Measurements from ENCODE around the gene ACER2. TPM values are rescaled to one million over a fixed set of nuclear protein-coding genes. Genes with fewer than 3 reads are reported as not detected.
"Not testable (repeated sequence)": the region's sequence is repeated elsewhere in the genome, so short reads cannot be mapped to it uniquely, and the experiment has no call there.

The ACER2 gene
- total RNA-seq, 2 experiments from 2014 or later = 1.7 to 2.6 TPM

DNA sequence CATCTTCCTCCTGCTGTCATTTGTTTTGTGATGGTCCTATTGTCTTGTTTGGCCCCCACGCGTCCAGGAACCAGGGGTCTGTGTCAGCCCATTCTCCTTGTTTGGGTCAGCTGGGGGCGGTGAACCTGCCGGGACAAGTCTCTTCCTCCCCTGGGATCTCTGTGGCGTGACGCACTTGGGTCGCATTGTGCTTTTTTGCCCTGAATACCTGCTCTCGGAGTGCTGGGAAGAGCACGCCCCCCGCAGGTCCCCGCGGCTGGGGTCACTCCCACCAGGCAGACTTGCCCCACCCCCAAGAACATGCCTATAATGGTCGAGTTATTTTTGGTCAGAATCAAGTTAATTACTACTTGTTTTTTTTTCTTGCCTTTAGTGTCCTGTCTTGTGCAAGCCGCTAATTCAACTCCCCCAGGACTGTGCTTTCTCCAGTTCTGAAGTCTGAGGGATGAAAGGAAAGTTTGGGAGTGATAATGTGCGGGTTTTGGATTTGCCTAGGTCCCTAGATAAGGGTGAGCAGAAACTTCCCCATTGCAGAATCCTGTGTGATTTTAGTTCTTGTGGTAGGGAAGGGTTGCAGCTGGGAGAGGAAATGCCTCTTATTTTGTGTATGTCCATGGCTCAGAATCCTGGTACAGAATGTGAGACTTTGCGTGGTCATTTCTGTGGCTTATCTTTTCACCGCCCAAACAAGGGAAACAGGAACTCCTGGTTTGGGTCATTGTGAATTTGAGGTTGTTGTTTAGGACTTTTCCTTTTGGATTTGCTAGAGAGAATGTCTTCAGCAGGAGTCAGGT is 789 bp downstream of the ACER2 start:
- H3K27me3 Mint-ChIP-seq (ENCODE audit: low read depth) = peaks cover 8% of the 10 kb centered on the region
- CTCF ChIA-PET = interaction anchor here (1.0 to 1.6 kb wide), 2 partner anchors 48 to 55 kb away, joined by 3 to 6 read pairs; no protein-coding TSS in a partner anchor
- peaks cover 21% of the 10 kb centered on the region for H3K4me1 Mint-ChIP-seq (ENCODE audit: low read depth)
- H3K9me3 Mint-ChIP-seq (ENCODE audit: insufficient read depth) = no peaks in the 10 kb centered on the region
- no peak for DNase-seq
- peak overlapping the region; percentile 81 for H3K27ac Mint-ChIP-seq
- H3K4me3 Mint-ChIP-seq = peak overlapping the region; percentile 93
- peaks cover 2% of the 10 kb centered on the region for H3K36me3 Mint-ChIP-seq (ENCODE audit: low read depth)
- POLR2A ChIA-PET = interaction anchor here (1.4 kb wide), 1 partner anchor 30 kb away, joined by 13 read pairs; the partner anchor contains the start of gene RPS6
- no peak for ATAC-seq

DNA sequence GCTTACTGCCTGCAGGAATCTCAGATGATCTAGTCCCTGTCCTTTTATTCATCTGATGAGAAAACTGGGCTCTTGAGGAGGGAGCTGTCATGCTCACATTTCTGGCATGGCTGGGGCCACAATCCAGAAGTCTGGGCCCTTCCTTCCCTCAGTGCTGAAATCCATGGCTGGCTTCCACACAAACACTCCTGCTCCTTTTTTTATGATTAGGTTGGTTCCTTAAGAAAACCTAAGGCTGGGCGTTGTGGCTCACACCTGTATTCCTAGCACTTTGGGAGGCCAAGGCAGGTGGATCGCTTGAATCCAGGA is 1.3 kb downstream of the ACER2 start:
- H3K36me3 Mint-ChIP-seq (ENCODE audit: low read depth) = peaks cover 2% of the 10 kb centered on the region
- DNase-seq (no peak), ATAC-seq (no peak)
- H3K4me1 Mint-ChIP-seq (ENCODE audit: low read depth) = peaks cover 21% of the 10 kb centered on the region
- H3K27me3 Mint-ChIP-seq (ENCODE audit: low read depth) = peaks cover 8% of the 10 kb centered on the region
- no peak overlapping the region for H3K27ac Mint-ChIP-seq
- H3K4me3 Mint-ChIP-seq = peak overlapping the region; percentile 93
- ChIA-PET CTCF (interaction anchor here (1.2 to 1.6 kb wide), 2 partner anchors 47 to 55 kb away, joined by 4 to 6 read pairs; no protein-coding TSS in a partner anchor), POLR2A (interaction anchor here (1.0 kb wide), 1 partner anchor 30 kb away, joined by 5 read pairs; the partner anchor contains the start of gene RPS6)
- no peaks in the 10 kb centered on the region for H3K9me3 Mint-ChIP-seq (ENCODE audit: insufficient read depth)

DNA sequence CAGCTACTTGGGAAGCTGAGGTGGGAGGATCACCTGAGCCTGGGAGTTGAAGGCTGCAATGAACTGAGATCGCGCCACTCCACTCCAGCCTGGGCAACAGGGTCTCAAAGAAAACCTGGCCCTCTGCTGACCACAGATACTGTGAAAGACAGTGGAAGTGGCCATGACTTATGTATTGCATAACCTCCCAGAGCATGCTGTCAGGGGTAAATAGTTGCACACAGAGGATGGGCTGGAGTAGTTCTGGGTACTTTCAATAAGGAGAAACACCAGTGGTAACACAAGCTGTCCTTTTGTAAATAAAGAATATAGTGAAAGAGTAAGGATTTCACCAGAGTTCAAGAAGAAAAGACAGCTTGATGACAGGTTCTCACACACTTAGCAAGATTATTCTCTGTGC is 1.8 kb downstream of the ACER2 start:
- H3K27ac Mint-ChIP-seq = no peak overlapping the region
- peaks cover 2% of the 10 kb centered on the region for H3K36me3 Mint-ChIP-seq (ENCODE audit: low read depth)
- CTCF ChIA-PET = interaction anchor here (0.6 to 1.6 kb wide), 4 partner anchors 47 to 255 kb away, joined by 3 to 6 read pairs (median 4); no protein-coding TSS in a partner anchor
- no peak overlapping the region for H3K4me3 Mint-ChIP-seq
- no peaks in the 10 kb centered on the region for H3K9me3 Mint-ChIP-seq (ENCODE audit: insufficient read depth)
- no peak for DNase-seq
- POLR2A ChIA-PET = interaction anchor here (1.0 kb wide), 1 partner anchor 31 kb away, joined by 5 read pairs; the partner anchor contains the start of gene RPS6
- H3K27me3 Mint-ChIP-seq (ENCODE audit: low read depth) = peaks cover 8% of the 10 kb centered on the region
- ATAC-seq = no peak
- H3K4me1 Mint-ChIP-seq (ENCODE audit: low read depth) = peaks cover 21% of the 10 kb centered on the region

DNA sequence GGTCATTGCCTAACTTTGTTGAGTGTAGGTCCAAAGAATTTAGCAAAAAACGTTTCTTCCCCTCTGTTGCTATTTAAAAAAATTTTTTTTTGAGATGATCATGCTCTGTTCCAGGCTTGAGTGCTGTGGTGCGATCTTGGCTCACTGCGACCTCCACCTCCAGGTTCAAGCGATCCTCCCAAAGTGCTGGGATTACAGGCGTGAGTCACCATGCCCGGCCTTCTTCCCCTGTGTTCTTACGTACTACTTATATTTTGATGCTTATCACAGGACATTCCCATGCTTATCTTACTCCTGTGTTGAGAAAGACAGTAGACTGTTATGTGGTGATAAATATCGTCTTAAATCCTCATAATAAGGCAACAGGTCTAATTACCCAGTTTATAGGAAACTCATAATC is 2.5 kb downstream of the ACER2 start:
- CTCF ChIA-PET = interaction anchor here (0.6 to 1.6 kb wide), 4 partner anchors 46 to 256 kb away, joined by 3 to 6 read pairs (median 4); no protein-coding TSS in a partner anchor
- no peak for DNase-seq
- no peak for ATAC-seq
- H3K36me3 Mint-ChIP-seq (ENCODE audit: low read depth) = peaks cover 2% of the 10 kb centered on the region
- H3K4me1 Mint-ChIP-seq (ENCODE audit: low read depth) = peaks cover 21% of the 10 kb centered on the region
- no peak overlapping the region for H3K4me3 Mint-ChIP-seq
- H3K27me3 Mint-ChIP-seq (ENCODE audit: low read depth) = peaks cover 8% of the 10 kb centered on the region
- POLR2A ChIA-PET = interaction anchor here (1.0 kb wide), 1 partner anchor 32 kb away, joined by 5 read pairs; the partner anchor contains the start of gene RPS6
- no peak overlapping the region for H3K27ac Mint-ChIP-seq
- no peaks in the 10 kb centered on the region for H3K9me3 Mint-ChIP-seq (ENCODE audit: insufficient read depth)

DNA sequence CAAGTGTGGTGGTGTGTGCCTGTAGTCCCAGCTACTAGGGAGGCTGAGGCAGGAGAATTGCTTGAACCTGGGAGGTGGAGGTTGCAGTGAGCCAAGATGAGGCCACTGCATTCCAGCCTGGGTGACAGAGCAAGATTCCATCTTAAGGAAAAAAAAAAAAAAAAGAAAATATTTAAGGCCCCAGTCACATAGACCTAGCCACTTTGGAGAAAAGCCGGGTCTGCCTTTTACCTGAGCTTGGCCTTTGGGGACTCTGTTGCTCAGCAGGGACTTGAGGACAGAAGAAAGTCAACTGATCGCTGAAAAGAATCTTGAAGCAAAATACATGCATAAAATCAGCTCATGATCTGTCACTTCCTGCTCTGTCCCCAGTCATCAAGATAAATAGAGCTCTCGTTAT is 4.6 kb downstream of the ACER2 start:
- H3K36me3 Mint-ChIP-seq (ENCODE audit: low read depth); H3K9me3 Mint-ChIP-seq (ENCODE audit: insufficient read depth); DNase-seq; ATAC-seq; POLR2A ChIA-PET; H3K4me3 Mint-ChIP-seq; H3K27ac Mint-ChIP-seq; H3K27me3 Mint-ChIP-seq (ENCODE audit: low read depth): not testable (repeated sequence)
- CTCF ChIA-PET = interaction anchor here (0.6 kb wide), 1 partner anchor 51 kb away, joined by 4 read pairs; no protein-coding TSS in a partner anchor
- peaks cover 15% of the 10 kb centered on the region for H3K4me1 Mint-ChIP-seq (ENCODE audit: low read depth)

DNA sequence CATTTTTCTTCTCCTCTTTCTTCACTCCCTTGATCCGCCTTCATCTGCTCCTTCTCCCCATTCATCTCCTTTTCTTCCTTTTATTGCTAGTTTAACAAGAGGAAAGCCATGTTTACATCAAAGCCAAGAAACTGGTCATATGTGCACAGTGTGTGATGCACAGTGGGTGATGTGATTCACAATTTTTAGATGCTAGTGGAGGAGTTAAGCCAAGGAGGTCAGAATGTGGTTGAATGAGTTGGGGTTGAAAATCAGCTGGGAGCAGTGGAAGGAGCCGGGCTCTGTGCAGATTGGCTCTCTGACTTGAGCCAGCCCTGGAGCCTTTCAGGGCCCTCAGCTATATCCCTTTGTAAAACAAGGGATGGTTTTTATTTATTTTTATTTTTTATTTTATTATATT is 7.3 kb downstream of the ACER2 start:
- Mint-ChIP-seq H3K27ac (no peak overlapping the region), H3K36me3 (ENCODE audit: low read depth) (peaks cover 4% of the 10 kb centered on the region), H3K4me3 (no peak overlapping the region), H3K4me1 (ENCODE audit: low read depth) (no peaks in the 10 kb centered on the region), H3K9me3 (ENCODE audit: insufficient read depth) (no peaks in the 10 kb centered on the region), H3K27me3 (ENCODE audit: low read depth) (peaks cover 2% of the 10 kb centered on the region)
- CTCF ChIA-PET = no interaction called here
- POLR2A ChIA-PET = no interaction called here
- no peak for ATAC-seq
- DNase-seq = no peak

DNA sequence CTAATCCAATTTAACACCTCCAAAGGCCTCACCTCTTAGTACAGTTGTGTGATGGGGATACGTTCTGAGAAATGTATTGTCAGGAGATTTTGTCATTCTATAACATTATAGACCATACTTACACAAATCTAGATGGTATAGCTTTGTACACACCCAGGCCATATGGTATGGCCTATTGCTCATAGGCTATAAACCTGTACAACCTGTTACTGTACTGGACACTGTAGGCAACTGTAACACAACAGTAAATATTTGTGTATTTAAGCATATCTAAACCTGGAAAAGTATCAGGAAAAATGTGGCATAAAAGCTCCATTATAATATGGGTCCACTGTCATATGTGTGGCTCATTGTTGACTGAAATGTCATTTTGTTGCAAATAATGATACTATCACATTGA is 12.1 kb downstream of the ACER2 start:
- no peak overlapping the region for H3K27ac Mint-ChIP-seq
- DNase-seq = no peak
- H3K4me1 Mint-ChIP-seq (ENCODE audit: low read depth) = no peaks in the 10 kb centered on the region
- H3K9me3 Mint-ChIP-seq (ENCODE audit: insufficient read depth) = no peaks in the 10 kb centered on the region
- POLR2A ChIA-PET = interaction anchor here (0.5 kb wide), 1 partner anchor 44 kb away, joined by 3 read pairs; no protein-coding TSS in a partner anchor
- peaks cover 6% of the 10 kb centered on the region for H3K36me3 Mint-ChIP-seq (ENCODE audit: low read depth)
- ATAC-seq = no peak
- H3K27me3 Mint-ChIP-seq (ENCODE audit: low read depth) = no peaks in the 10 kb centered on the region
- H3K4me3 Mint-ChIP-seq = no peak overlapping the region
- CTCF ChIA-PET = interaction anchor here (0.8 to 0.9 kb wide), 2 partner anchors 10 to 41 kb away, joined by 3 to 4 read pairs; partner anchors contain the start of gene RPS6

DNA sequence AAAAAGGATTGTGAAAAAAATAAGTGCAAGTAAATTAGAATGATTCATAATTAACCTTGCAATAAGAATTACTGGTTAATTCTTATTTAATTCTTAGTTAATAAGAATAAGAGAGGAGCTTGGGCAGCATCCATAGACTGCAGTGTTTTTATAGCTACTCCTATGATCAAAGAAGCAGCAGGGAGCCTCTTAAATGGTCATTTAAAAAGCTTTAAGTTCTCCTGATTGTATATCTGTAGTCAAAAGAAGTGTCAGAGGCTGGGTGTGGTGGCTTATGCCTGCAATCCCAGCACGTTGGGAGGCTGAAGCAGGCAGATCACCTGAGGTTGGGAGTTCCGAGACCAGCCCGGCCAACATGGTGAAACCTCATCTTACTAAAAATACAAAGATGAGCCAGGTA is 14.4 kb downstream of the ACER2 start:
- Mint-ChIP-seq H3K27ac (no peak overlapping the region), H3K4me1 (ENCODE audit: low read depth) (no peaks in the 10 kb centered on the region), H3K9me3 (ENCODE audit: insufficient read depth) (no peaks in the 10 kb centered on the region), H3K27me3 (ENCODE audit: low read depth) (no peaks in the 10 kb centered on the region), H3K4me3 (no peak overlapping the region), H3K36me3 (ENCODE audit: low read depth) (peaks cover 4% of the 10 kb centered on the region)
- ATAC-seq (no peak), DNase-seq (no peak)
- CTCF ChIA-PET = no interaction called here
- POLR2A ChIA-PET = interaction anchor here (1.2 kb wide), 1 partner anchor 22 kb away, joined by 6 read pairs; no protein-coding TSS in a partner anchor

DNA sequence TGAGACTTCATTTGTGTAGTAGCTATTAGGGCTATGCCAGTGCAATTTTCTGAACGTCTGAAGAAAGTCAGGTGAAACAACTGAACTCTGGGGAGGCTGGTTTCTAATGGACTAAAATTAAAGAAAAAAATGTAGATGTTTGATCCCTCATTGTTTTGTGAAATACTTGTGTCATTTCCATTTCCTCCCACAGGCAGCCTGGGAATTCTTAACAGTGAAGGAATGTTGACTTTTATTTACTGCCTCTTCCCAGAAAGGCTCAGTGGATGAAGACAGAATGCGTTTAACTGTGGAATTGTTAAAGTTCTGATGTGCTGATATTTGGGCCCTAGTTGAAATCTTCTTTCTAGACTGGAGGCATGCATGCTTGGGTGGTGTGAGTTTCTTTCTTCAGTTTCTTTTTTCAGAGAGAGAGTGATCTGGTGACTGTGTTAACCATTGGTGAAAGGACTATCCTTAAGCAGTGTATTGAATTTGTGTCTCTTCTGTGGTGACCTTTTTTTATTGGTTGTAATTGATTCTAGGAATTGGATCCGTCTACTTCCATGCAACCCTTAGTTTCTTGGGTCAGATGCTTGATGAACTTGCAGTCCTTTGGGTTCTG is 15.5 kb downstream of the ACER2 start:
- Mint-ChIP-seq H3K36me3 (ENCODE audit: low read depth) (peaks cover 4% of the 10 kb centered on the region), H3K4me1 (ENCODE audit: low read depth) (no peaks in the 10 kb centered on the region), H3K4me3 (no peak overlapping the region), H3K27ac (no peak overlapping the region), H3K27me3 (ENCODE audit: low read depth) (no peaks in the 10 kb centered on the region), H3K9me3 (ENCODE audit: insufficient read depth) (no peaks in the 10 kb centered on the region)
- ATAC-seq (no peak), DNase-seq (no peak)
- CTCF ChIA-PET = interaction anchor here (0.7 kb wide), 1 partner anchor 40 kb away, joined by 3 read pairs; no protein-coding TSS in a partner anchor
- POLR2A ChIA-PET = interaction anchor here (0.6 kb wide), 1 partner anchor 96 kb away, joined by 3 read pairs; no protein-coding TSS in a partner anchor

DNA sequence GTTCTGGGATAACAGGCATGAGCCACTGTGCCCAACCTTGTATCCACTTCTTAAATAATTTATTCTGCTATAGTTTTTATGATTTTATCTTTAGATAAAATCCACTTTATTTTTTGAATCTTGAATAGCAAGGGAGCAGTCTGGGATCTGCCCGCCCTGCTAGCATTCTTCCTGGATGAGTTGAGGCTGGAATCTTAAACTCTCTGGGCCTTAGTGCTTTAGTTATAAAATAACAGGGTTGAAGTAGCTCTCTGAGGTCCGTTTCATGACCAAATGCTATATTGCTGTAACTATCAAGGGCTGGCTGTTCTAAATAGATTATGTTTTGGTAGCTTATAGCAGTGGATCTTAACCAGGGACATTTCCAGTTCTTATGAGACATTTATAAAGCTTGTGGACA is 20.8 kb downstream of the ACER2 start:
- ChIA-PET POLR2A (interaction anchor here (1.1 kb wide), 1 partner anchor 49 kb away, joined by 3 read pairs; the partner anchor contains the start of gene RPS6), CTCF (interaction anchor here (0.8 to 2.6 kb wide), 2 partner anchors 32 to 35 kb away, joined by 3 to 13 read pairs; no protein-coding TSS in a partner anchor)
- no peak for ATAC-seq
- no peaks in the 10 kb centered on the region for H3K27me3 Mint-ChIP-seq (ENCODE audit: low read depth)
- no peak overlapping the region for H3K4me3 Mint-ChIP-seq
- peaks cover 2% of the 10 kb centered on the region for H3K36me3 Mint-ChIP-seq (ENCODE audit: low read depth)
- DNase-seq = no peak
- H3K27ac Mint-ChIP-seq = no peak overlapping the region
- no peaks in the 10 kb centered on the region for H3K9me3 Mint-ChIP-seq (ENCODE audit: insufficient read depth)
- no peaks in the 10 kb centered on the region for H3K4me1 Mint-ChIP-seq (ENCODE audit: low read depth)

DNA sequence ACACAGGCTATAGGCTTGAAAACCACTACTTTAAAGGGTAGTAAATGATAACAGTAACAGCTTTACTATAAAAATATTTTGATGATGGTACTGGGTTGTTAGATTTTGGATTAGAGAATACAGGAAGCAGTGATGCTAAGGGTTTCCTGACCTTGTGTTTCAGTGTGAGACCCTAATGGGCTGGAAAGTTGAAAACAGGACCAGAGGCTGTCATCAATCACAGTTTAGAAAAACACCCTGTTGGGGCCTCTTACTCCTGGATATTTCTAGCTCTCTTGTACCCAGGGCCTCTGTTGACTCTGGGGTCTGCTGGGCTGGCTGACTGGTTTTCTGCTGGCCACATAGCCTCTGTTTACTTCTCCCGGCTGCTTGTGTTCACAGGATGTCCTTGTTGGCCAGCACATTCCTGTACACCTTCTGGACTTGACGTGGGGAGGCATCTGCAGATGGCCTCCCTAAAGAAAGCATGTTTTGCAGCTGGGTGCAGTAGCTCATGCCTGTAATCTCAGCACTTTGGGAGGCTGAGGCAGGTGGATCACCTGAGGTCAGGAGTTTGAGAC is 21.5 kb downstream of the ACER2 start:
- DNase-seq (no peak), ATAC-seq (no peak)
- ChIA-PET CTCF (interaction anchor here (0.7 to 2.6 kb wide), 3 partner anchors 9 to 35 kb away, joined by 4 to 13 read pairs (median 5); no protein-coding TSS in a partner anchor), POLR2A (interaction anchor here (1.1 to 1.3 kb wide), 2 partner anchors 9 to 50 kb away, joined by 3 read pairs; partner anchors contain the start of gene RPS6)
- Mint-ChIP-seq H3K36me3 (ENCODE audit: low read depth) (peaks cover 4% of the 10 kb centered on the region), H3K4me3 (no peak overlapping the region), H3K9me3 (ENCODE audit: insufficient read depth) (no peaks in the 10 kb centered on the region), H3K27me3 (ENCODE audit: low read depth) (no peaks in the 10 kb centered on the region), H3K4me1 (ENCODE audit: low read depth) (no peaks in the 10 kb centered on the region), H3K27ac (no peak overlapping the region)

Data from activated CD8-positive, alpha-beta T cell treated with anti-CD3 and anti-CD28 coated beads, Interleukin-2, amount 10 ng/mL, durations not matched to agents 7 days and 5 days (primary cell).